ENCODE results near the gene GABBR1. TPM values are rescaled to one million over a fixed set of nuclear protein-coding genes. Genes with fewer than 3 reads are reported as not detected.
A peak's percentile ranks its signal among the peaks of the same experiment; 100 is the strongest.

GABBR1 gene
- total RNA-seq, 1 experiment from 2014 or later, result 12.1 TPM

GRCh38 chr6:29589423-29590048 lies 43.4 kb downstream of the GABBR1 start:
- DNase-seq, result peak; percentile 11 to 68
- H3K27ac ChIP-seq, result no peak overlapping the region
- no peak overlapping the region for H3K4me3 ChIP-seq
- no peaks in the 10 kb centered on the region for H3K36me3 ChIP-seq
- H3K27me3 ChIP-seq, result no peaks in the 10 kb centered on the region
- 0 out of 2 replicates have a peak, but pooled peaks cover 3% of the 10 kb centered on the region for H3K4me1 ChIP-seq
- H3K9me3 ChIP-seq (replicated peaks), result no peaks in the 10 kb centered on the region

DNA sequence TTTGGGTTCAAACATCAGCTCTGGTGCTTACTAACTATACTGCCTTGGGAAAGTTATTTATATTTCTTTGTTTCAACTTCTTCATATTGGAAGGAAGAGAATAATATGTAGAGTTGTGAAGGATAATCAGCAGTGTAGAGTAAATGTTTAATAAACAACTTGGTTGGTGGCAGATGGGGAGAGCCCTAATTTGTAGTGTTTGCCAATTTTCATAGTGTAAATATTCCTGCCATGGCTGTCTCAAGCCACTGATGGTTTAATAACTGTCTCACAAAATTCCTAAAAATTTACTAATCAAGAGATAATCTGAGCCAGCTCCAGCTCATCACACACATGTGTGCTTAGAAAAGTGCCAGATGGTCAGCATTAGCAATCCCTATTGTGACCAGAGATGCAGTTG lies 48.2 kb downstream of the GABBR1 start, which contains the start of gene OR2H2:
OR2H2 (plus strand) TSS at position 301 of the 400 bp plus-strand sequence. CDS start 2,824 bp downstream, outside the sequence.
- H3K36me3 ChIP-seq, result no peaks in the 10 kb centered on the region
- no peak for DNase-seq
- H3K27me3 ChIP-seq, result no peaks in the 10 kb centered on the region
- no peaks in the 10 kb centered on the region for H3K4me1 ChIP-seq
- H3K4me3 ChIP-seq, result no peak within 1 kb of the TSS
- H3K27ac ChIP-seq, result no peak within 1 kb of the TSS
- no peaks in the 10 kb centered on the region for H3K9me3 ChIP-seq (replicated peaks)

GRCh38 chr6:29577544-29577943 lies 55.4 kb downstream of the GABBR1 start:
- no peaks in the 10 kb centered on the region for H3K36me3 ChIP-seq
- no peaks in the 10 kb centered on the region for H3K4me1 ChIP-seq
- no peak overlapping the region for H3K4me3 ChIP-seq
- H3K27ac ChIP-seq, result no peak overlapping the region
- no peak for DNase-seq
- no peaks in the 10 kb centered on the region for H3K27me3 ChIP-seq
- no peaks in the 10 kb centered on the region for H3K9me3 ChIP-seq (replicated peaks)

DNA sequence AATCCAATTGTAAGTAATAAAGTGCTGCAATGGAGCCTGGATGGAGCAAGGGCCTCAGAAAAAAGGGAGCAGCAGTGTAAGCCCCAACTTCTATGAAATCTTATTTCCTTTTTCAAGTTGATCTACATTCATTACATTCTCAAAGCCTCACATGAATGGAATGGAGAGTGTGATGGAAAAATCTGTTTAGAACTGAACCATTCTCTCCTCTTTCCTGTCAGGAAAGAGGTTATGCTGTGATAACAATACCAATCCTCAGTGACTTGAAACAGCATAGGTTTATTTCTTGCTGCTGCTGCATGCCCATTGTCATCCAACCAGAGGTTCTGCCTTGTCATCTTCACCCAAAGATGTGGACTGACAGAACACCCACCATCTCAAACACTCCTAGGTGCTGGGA lies 56.9 kb downstream of the GABBR1 start:
- Histone ChIP-seq H3K27me3 (no peaks in the 10 kb centered on the region), H3K4me1 (no peaks in the 10 kb centered on the region), H3K4me3 (no peak overlapping the region), H3K9me3 (replicated peaks) (no peaks in the 10 kb centered on the region), H3K36me3 (no peaks in the 10 kb centered on the region), H3K27ac (no peak overlapping the region)
- no peak for DNase-seq

GRCh38 chr6:29567991-29568390 lies 65.0 kb downstream of the GABBR1 start:
- Histone ChIP-seq H3K36me3 (no peaks in the 10 kb centered on the region), H3K27ac (no peak overlapping the region), H3K27me3 (no peaks in the 10 kb centered on the region), H3K4me1 (no peaks in the 10 kb centered on the region), H3K9me3 (replicated peaks) (no peaks in the 10 kb centered on the region), H3K4me3 (no peak overlapping the region)
- no peak for DNase-seq

- no peak for DNase-seq
- no peak overlapping the region for H3K4me3 ChIP-seq
- H3K9me3 ChIP-seq (replicated peaks), result no peaks in the 10 kb centered on the region
- H3K4me1 ChIP-seq, result no peaks in the 10 kb centered on the region
- no peak overlapping the region for H3K27ac ChIP-seq
- H3K36me3 ChIP-seq, result no peaks in the 10 kb centered on the region
- H3K27me3 ChIP-seq, result no peaks in the 10 kb centered on the region
Observed at GRCh38 chr6:29567541-29567940, 65.4 kb downstream of the GABBR1 start.

DNA sequence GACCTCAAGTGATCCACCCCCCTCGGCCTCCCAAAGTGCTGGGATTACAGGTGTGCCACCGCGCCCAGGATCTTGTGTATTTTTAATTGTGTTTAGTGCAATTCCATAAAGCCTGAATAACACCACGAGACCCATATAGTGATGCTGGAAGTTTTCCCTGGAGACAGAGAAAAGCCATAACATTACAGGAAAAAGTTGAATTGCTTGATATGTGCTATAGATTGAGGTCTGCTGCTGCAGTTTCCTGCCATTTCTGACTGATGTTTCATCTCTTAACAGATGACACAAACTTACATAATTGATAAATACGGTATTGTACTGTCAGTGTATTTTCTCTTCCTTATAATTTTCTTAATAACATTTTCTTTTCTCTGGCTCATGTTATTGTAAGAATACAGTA lies 66.1 kb downstream of the GABBR1 start:
- Histone ChIP-seq H3K4me3 (no peak overlapping the region), H3K4me1 (no peaks in the 10 kb centered on the region), H3K27me3 (no peaks in the 10 kb centered on the region), H3K9me3 (replicated peaks) (no peaks in the 10 kb centered on the region), H3K36me3 (no peaks in the 10 kb centered on the region), H3K27ac (no peak overlapping the region)
- no peak for DNase-seq

- Histone ChIP-seq H3K9me3 (replicated peaks) (no peaks in the 10 kb centered on the region), H3K36me3 (no peaks in the 10 kb centered on the region), H3K4me1 (no peaks in the 10 kb centered on the region), H3K27me3 (no peaks in the 10 kb centered on the region), H3K27ac (no peak overlapping the region), H3K4me3 (no peak overlapping the region)
- no peak for DNase-seq
Observed at GRCh38 chr6:29564875-29565274, 68.1 kb downstream of the GABBR1 start.

- Histone ChIP-seq H3K4me3 (no peak overlapping the region), H3K27me3 (no peaks in the 10 kb centered on the region), H3K27ac (no peak overlapping the region), H3K36me3 (no peaks in the 10 kb centered on the region), H3K9me3 (replicated peaks) (no peaks in the 10 kb centered on the region), H3K4me1 (no peaks in the 10 kb centered on the region)
- no peak for DNase-seq
Observed at GRCh38 chr6:29563435-29563965, 69.5 kb downstream of the GABBR1 start.

- no peak overlapping the region for H3K27ac ChIP-seq
- no peaks in the 10 kb centered on the region for H3K36me3 ChIP-seq
- H3K27me3 ChIP-seq, result no peaks in the 10 kb centered on the region
- peak in 1 of 2 experiments; percentile 24 for DNase-seq
- no peaks in the 10 kb centered on the region for H3K9me3 ChIP-seq (replicated peaks)
- H3K4me1 ChIP-seq, result no peaks in the 10 kb centered on the region
- no peak overlapping the region for H3K4me3 ChIP-seq
Observed at GRCh38 chr6:29561606-29562181, 71.3 kb downstream of the GABBR1 start.

- Histone ChIP-seq H3K27me3 (no peaks in the 10 kb centered on the region), H3K4me1 (no peaks in the 10 kb centered on the region), H3K4me3 (no peak overlapping the region), H3K27ac (no peak overlapping the region), H3K36me3 (no peaks in the 10 kb centered on the region), H3K9me3 (replicated peaks) (no peaks in the 10 kb centered on the region)
- no peak for DNase-seq
Observed at GRCh38 chr6:29561091-29561490, 71.9 kb downstream of the GABBR1 start.

GRCh38 chr6:29559524-29560287 lies 73.3 kb downstream of the GABBR1 start, which contains the start of gene UBD:
UBD (minus strand) TSS chr6:29559732; CDS start chr6:29559701, 31 bp downstream.
- DNase-seq, result no peak
- no peaks in the 10 kb centered on the region for H3K27me3 ChIP-seq
- no peaks in the 10 kb centered on the region for H3K4me1 ChIP-seq
- no peaks in the 10 kb centered on the region for H3K9me3 ChIP-seq (replicated peaks)
- no peak within 1 kb of the TSS for H3K4me3 ChIP-seq
- H3K36me3 ChIP-seq, result no peaks in the 10 kb centered on the region
- no peak within 1 kb of the TSS for H3K27ac ChIP-seq

DNA sequence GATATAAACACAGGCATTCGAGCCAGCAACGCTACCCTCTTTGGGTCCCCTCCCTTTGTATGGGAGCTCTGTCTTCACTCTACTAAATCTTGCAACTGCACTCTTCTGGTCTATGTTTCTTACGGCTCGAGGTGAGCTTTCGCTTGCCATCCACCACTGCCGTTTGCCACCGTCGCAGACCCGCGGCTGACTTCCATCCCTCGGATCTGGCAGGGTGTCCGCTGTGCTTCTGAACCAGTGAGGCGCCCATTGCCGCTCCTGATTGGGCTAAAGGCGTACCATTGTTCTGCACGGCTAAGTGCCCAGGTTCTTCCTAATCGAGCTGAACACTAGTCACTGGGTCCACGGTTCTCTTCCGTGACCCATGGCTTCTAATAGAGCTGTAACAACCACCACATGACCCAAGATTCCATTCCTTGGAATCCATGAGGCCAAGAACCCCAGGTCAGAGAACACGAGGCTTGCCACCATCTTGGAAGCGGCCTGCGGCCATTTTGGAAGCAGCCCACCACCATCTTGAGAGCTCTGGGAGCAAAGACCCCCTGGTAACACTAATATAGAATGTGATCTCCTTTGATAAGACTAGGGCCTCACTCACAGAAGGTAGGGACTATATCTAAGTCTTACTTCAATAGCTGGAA lies 74.4 kb downstream of the GABBR1 start:
- H3K27me3 ChIP-seq, result no peaks in the 10 kb centered on the region
- H3K9me3 ChIP-seq (replicated peaks), result no peaks in the 10 kb centered on the region
- H3K4me1 ChIP-seq, result no peaks in the 10 kb centered on the region
- H3K36me3 ChIP-seq, result no peaks in the 10 kb centered on the region
- H3K27ac ChIP-seq, result no peak overlapping the region
- no peak overlapping the region for H3K4me3 ChIP-seq
- no peak for DNase-seq

GRCh38 chr6:29557320-29557719 lies 75.7 kb downstream of the GABBR1 start:
- no peaks in the 10 kb centered on the region for H3K9me3 ChIP-seq (replicated peaks)

DNA sequence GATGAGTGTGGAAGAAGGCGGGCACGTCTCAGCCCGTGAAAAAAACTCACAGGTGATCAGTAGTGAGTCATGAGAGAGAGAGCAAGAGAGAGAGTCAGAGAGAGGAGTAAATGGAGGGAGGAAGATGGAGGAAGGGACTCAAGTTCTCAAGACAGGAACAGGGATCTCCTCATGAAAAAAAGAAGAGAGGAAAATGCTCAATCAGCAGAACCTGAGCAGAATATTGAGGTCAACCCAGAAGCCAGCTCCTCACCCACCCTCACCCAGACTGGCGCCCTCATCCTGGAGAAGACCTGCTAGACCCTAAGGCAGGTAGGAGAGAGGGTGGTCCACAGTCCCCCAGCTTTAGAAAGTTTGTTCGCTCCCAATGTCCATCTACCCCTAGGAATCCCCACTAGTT lies 78.2 kb downstream of the GABBR1 start:
- Histone ChIP-seq H3K36me3 (no peaks in the 10 kb centered on the region), H3K9me3 (replicated peaks) (no peaks in the 10 kb centered on the region), H3K4me3 (no peak overlapping the region), H3K4me1 (no peaks in the 10 kb centered on the region), H3K27ac (no peak overlapping the region), H3K27me3 (no peaks in the 10 kb centered on the region)
- no peak for DNase-seq

More at GRCh38 chr6:29557320-29557719, 75.7 kb downstream of the GABBR1 start:
- H3K4me1 ChIP-seq, result no peaks in the 10 kb centered on the region
- H3K27me3 ChIP-seq, result no peaks in the 10 kb centered on the region
- no peak overlapping the region for H3K27ac ChIP-seq
- no peak overlapping the region for H3K4me3 ChIP-seq
- no peaks in the 10 kb centered on the region for H3K36me3 ChIP-seq
- no peak for DNase-seq

Measured in SJCRH30 (cell line).